Measurements from ENCODE around the gene RASSF1.
"Not testable (repeated sequence)": the region's sequence is repeated elsewhere in the genome, so short reads cannot be mapped to it uniquely, and the experiment has no call there.

Gene RASSF1

GRCh38 chr3:50298836-50299637, 41.6 kb downstream of the RASSF1 start, which contains the start of the genes HYAL3 and NAA80:
TSS of gene HYAL3 (minus strand) at chr3:50299405. CDS start at chr3:50295602, 3,803 bp downstream.
TSS of gene NAA80 (minus strand) at chr3:50299405. CDS start at chr3:50297463, 1,942 bp downstream.
- peak; percentile 100 for DNase-seq

DNA sequence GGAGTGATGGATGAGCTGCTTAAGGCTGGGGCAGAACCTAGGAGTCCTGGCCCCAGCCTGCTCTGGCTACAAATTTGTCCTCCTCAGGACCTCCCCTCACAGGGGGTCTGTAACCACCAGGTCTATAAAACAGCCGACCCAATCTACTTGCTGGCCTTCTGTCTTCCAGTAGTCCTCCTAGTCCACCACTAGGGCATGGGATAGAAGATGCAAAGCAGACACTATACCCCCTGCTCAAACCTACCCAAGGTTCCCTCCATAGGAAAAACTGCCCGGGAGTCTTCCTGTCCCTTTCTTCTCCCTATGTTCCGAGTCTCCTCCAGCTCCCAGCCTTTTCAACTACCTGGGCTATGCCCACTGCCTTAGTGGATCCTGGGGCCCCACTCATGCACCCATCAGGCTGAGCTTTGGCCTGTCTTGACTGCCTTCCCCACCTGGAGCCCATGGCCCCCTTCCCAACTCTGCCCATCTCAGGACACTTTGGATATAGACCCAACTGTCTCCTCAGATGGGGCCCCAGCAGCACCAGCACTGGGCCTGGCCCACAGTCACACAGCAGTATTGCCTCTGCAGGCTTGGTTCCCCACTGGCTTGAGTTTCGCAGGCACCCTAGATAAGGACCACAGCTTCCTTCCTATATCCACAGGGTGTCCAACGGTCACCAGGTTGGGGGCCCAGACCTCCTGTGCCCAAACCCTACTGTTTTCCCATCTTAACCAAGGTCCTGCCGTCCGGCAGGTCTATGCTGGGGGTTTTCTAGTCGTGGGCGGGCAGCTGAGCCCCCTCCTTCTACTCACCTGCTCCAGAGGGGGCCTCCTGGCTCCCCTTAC, 42.5 kb downstream of the RASSF1 start:
- DNase-seq = peak; percentile 36

- DNase-seq = peak; percentile 33
Measured at GRCh38 chr3:50297384-50297775, 43.3 kb downstream of the RASSF1 start.

DNA sequence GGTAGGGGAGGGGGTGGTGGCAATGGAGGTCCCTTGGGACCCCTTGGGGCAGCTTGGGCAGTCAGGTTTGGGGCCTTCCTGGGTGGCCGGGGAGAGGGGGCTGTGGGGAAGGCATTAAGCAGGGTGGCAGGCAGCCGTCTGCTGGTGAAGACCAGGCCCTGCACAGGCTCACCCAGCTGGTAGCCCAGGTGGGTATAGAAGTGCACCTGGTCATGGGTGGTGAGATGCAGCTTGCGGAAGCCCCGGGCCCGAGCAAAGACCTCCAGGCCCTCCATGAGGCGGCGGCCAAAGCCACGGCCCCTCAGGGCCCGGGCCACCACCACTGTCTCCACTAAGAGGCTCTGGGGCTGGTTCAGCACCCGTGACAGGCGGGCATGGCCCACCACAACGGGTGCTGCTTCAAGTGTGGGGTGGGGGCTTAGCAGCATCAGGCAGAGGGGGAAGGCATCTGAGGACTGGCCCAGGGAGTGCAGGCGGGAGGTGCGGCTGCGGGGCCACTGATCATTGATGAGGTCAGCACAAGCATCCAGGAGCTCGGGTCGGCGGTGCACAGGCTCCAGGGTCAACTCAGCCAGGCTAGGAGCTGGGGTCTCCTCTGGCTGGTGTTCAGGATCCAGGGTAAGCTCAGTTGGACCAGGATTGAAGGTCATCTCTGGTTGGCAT, 43.8 kb downstream of the RASSF1 start:
- peak; percentile 46 for DNase-seq

DNA sequence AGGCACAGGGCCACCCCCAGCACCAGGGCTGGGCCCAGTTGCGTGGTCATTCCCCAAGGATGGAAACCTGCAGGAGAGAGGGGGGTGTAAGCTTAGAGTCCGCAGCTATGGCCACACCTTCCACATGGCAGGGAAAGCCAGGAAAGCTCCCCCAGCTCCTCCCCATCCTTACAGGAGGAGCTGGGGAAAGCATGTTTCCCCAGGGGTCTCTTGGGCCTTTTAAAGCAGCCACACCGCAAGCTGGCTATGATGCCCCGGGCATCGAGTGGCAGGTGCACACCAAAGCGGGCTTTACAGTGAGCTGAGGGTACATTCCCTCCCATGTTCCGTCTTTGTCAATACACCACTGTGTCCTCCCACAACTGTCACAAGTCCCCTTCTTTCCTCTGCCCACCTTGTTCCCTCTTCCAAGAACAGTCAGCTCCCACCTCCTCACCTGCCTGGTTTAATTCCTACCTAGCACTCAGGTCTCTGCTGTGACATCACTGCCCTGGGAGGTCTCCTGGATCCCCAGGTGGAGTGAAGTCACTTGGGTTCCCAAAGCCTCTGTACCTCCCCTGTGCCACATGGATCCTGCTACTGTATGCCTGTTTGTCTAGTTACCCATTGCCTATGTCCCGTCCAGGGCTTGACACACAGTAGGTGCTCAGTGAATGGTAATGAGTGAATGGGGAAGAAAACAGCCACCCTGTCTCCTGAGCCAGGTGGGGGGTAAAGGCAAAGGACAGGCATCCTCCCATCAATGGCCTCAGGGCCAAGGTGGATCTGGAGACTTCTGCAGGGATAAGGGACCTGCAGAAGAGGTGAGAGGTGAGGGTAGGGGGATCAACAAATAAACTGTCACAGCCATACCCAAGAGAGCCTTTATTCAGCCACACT, 44.8 kb downstream of the RASSF1 start:
- DNase-seq = peak; percentile 32

GRCh38 chr3:50294492-50295403, 45.9 kb downstream of the RASSF1 start:
- DNase-seq = peak; percentile 33

GRCh38 chr3:50294089-50294488, 46.5 kb downstream of the RASSF1 start:
- no peak for DNase-seq

DNA sequence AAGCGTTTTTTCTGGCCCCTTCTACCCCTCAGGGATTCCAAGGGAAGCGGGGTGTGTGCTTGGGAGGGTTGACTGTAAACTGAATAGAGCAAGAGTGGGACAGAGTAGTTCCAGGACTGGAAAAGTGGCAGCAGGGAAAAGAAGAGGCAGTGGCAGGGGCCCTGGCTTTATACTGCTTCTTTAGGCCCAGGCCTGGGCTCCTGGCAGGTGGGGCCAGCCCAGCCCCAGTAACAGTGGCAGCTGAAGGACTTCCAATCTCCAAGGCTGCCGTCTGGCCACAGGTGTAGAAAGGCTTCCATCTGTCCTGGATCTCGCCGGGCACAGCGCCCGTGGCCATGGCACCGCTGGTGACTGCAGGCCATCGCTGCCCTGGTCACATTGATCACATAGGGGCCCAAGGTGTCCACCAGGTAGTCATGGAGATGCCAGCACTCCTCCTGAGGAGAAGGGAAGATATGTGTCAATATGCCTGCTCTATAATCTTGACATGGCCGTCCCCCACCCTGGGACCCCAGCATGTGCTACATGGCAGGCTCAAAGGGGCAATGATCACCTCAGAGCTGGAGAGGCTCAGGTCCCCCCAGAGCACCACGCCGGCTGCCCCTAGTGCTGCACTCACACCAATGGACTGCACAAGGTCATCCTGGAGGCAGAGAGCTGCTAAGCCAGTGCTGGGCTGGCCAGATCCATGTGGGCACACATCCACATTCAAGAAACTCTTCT, 47.4 kb downstream of the RASSF1 start:
- DNase-seq = peak; percentile 33

GRCh38 chr3:50292159-50293078, 48.2 kb downstream of the RASSF1 start, which contains the start of gene IFRD2:
TSS of gene IFRD2 (minus strand) at chr3:50292429. CDS start at chr3:50292274, 155 bp downstream.
- DNase-seq = peak; percentile 98

- DNase-seq = peak; percentile 35
Measured at GRCh38 chr3:50290161-50290641, 50.4 kb downstream of the RASSF1 start.

DNA sequence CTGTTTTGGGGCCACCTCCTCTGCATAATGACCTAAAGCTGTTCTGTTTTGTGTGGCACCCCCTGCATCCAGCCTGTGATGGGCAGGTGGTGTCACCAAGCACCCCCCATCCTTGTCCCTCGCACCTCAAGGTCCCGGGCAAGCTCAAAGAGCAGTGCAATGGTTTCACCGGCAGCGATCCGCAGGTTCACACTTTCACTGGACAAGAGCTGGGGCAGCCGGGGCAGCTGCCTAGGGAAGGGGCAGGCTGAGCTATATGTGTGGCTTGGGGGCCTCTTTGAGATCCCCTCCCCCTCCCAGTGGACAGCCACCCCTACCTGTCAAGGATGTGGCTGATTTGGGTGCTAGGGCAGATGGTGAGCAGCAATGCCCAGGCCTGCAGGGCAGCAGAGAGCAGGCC, 51.5 kb downstream of the RASSF1 start:
- peak; percentile 31 for DNase-seq

DNA sequence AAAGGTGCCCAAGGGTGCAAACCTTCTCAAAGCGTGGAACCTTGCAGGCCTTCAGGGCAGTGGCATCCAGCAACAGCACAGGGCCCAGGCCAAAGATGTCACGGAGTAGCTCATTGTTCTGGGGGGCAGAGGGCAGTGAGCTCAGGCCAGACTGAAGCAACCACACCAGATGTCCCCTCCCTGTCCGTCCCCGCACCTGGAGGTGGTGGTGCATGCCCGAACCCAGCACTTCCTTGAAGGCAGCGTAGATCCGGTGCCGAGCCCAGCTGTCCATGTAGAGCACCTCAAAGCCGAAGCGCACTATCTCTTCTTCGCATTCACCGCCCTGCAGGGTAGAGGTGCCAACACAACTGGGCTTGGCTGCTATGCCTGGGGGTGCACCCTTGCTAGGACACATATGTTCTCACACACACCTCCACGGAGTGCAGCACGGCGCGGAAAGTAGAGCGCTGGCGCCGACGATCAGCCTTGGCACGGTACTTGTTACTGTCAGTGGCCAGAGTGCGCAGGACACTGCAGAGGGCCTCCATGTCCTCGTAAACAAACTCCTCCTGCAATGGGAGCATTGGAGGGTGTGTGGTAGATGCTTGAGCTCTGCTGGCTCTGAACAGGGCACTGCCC, 52.1 kb downstream of the RASSF1 start:
- peak; percentile 25 for DNase-seq

GRCh38 chr3:50287262-50287661, 53.4 kb downstream of the RASSF1 start:
- DNase-seq = no peak

GRCh38 chr3:50286322-50287227, 54.1 kb downstream of the RASSF1 start:
- peak; percentile 25 for DNase-seq

DNA sequence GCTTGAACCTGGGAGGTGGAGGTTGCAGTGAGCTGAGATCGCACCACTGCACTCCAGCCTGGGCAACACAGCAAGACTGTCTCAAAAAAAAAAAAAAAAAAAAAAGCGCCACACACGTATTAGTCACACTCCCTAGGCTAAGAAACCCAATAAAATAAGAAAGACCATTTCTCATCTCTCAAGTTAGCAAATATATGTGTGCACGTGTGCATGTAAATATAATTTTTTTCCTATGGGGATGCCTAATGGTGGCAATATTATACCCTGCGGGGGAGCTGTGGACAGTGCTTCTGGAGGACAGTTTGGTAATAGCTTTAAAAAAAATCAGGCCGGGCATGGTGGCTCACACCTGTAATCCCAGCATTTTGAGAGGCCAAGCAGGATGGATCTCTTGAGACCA, 56.5 kb downstream of the RASSF1 start:
- DNase-seq = not testable (repeated sequence)
